ENCODE results near the gene SEMA5B.

The SEMA5B gene

GRCh38 chr3:123044981-123045763 lies 17.6 kb upstream of the SEMA5B start:
- H3K27me3 Mint-ChIP-seq, result peaks cover 7% of the 10 kb centered on the region
- no peak overlapping the region for H3K4me3 Mint-ChIP-seq
- H3K36me3 Mint-ChIP-seq (ENCODE audit: low read depth), result no peaks in the 10 kb centered on the region
- no peaks in the 10 kb centered on the region for H3K4me1 Mint-ChIP-seq
- no peaks in the 10 kb centered on the region for H3K9me3 Mint-ChIP-seq
- DNase-seq, result no peak
- H3K27ac Mint-ChIP-seq, result no peak overlapping the region
- no peak for ATAC-seq

- Mint-ChIP-seq H3K27ac (no peak overlapping the region), H3K4me1 (no peaks in the 10 kb centered on the region), H3K4me3 (no peak overlapping the region), H3K9me3 (no peaks in the 10 kb centered on the region), H3K27me3 (peaks cover 20% of the 10 kb centered on the region), H3K36me3 (ENCODE audit: low read depth) (no peaks in the 10 kb centered on the region)
- ATAC-seq, result no peak
- DNase-seq, result no peak
Observed at GRCh38 chr3:123042413-123042812, 14.8 kb upstream of the SEMA5B start.

GRCh38 chr3:123039178-123039577 lies 11.6 kb upstream of the SEMA5B start:
- H3K4me3 Mint-ChIP-seq, result no peak overlapping the region
- ATAC-seq (no peak), DNase-seq (no peak)
- H3K9me3 Mint-ChIP-seq, result no peaks in the 10 kb centered on the region
- H3K4me1 Mint-ChIP-seq, result no peaks in the 10 kb centered on the region
- H3K27ac Mint-ChIP-seq, result no peak overlapping the region
- peaks cover 31% of the 10 kb centered on the region for H3K27me3 Mint-ChIP-seq
- no peaks in the 10 kb centered on the region for H3K36me3 Mint-ChIP-seq (ENCODE audit: low read depth)

GRCh38 chr3:123038751-123039150 lies 11.2 kb upstream of the SEMA5B start:
- ATAC-seq (no peak), DNase-seq (no peak)
- Mint-ChIP-seq H3K4me1 (no peaks in the 10 kb centered on the region), H3K4me3 (no peak overlapping the region), H3K27ac (no peak overlapping the region), H3K36me3 (ENCODE audit: low read depth) (no peaks in the 10 kb centered on the region), H3K9me3 (no peaks in the 10 kb centered on the region), H3K27me3 (peaks cover 31% of the 10 kb centered on the region)

- H3K4me1 Mint-ChIP-seq, result no peaks in the 10 kb centered on the region
- ATAC-seq, result no peak
- no peaks in the 10 kb centered on the region for H3K36me3 Mint-ChIP-seq (ENCODE audit: low read depth)
- no peak overlapping the region for H3K27ac Mint-ChIP-seq
- DNase-seq, result no peak
- H3K9me3 Mint-ChIP-seq, result no peaks in the 10 kb centered on the region
- no peak overlapping the region for H3K4me3 Mint-ChIP-seq
- H3K27me3 Mint-ChIP-seq, result peaks cover 29% of the 10 kb centered on the region
Observed at GRCh38 chr3:123037015-123037375, 9.4 kb upstream of the SEMA5B start.

- DNase-seq, result no peak
- no peak for ATAC-seq
- Mint-ChIP-seq H3K27me3 (peaks cover 29% of the 10 kb centered on the region), H3K9me3 (no peaks in the 10 kb centered on the region), H3K4me3 (no peak overlapping the region), H3K36me3 (ENCODE audit: low read depth) (no peaks in the 10 kb centered on the region), H3K27ac (no peak overlapping the region), H3K4me1 (no peaks in the 10 kb centered on the region)
Observed at GRCh38 chr3:123036352-123037014, 8.9 kb upstream of the SEMA5B start.

GRCh38 chr3:123034996-123035395 lies 7.4 kb upstream of the SEMA5B start:
- Mint-ChIP-seq H3K9me3 (no peaks in the 10 kb centered on the region), H3K27me3 (peaks cover 28% of the 10 kb centered on the region), H3K4me3 (no peak overlapping the region), H3K4me1 (no peaks in the 10 kb centered on the region), H3K27ac (no peak overlapping the region), H3K36me3 (ENCODE audit: low read depth) (no peaks in the 10 kb centered on the region)
- no peak for ATAC-seq
- no peak for DNase-seq

- Mint-ChIP-seq H3K27ac (no peak overlapping the region), H3K36me3 (ENCODE audit: low read depth) (no peaks in the 10 kb centered on the region), H3K4me3 (no peak overlapping the region), H3K27me3 (peaks cover 32% of the 10 kb centered on the region), H3K4me1 (no peaks in the 10 kb centered on the region), H3K9me3 (no peaks in the 10 kb centered on the region)
- no peak for ATAC-seq
- no peak for DNase-seq
Observed at GRCh38 chr3:123034120-123034519, 6.6 kb upstream of the SEMA5B start.

- no peak for DNase-seq
- H3K27ac Mint-ChIP-seq, result no peak overlapping the region
Observed at GRCh38 chr3:123032057-123032456, 4.5 kb upstream of the SEMA5B start.

GRCh38 chr3:123031051-123031450 lies 3.5 kb upstream of the SEMA5B start:
- DNase-seq, result no peak
- Mint-ChIP-seq H3K9me3 (no peaks in the 10 kb centered on the region), H3K36me3 (ENCODE audit: low read depth) (no peaks in the 10 kb centered on the region), H3K4me3 (no peak overlapping the region), H3K27me3 (peaks cover 44% of the 10 kb centered on the region), H3K27ac (no peak overlapping the region), H3K4me1 (peaks cover 12% of the 10 kb centered on the region)
- ATAC-seq, result no peak

More at GRCh38 chr3:123032057-123032456, 4.5 kb upstream of the SEMA5B start:
- Mint-ChIP-seq H3K36me3 (ENCODE audit: low read depth) (no peaks in the 10 kb centered on the region), H3K4me3 (no peak overlapping the region), H3K27me3 (peaks cover 37% of the 10 kb centered on the region), H3K9me3 (no peaks in the 10 kb centered on the region), H3K4me1 (peaks cover 6% of the 10 kb centered on the region)
- ATAC-seq, result no peak

GRCh38 chr3:123028233-123028828 lies 768 bp upstream of the SEMA5B start:
- peaks cover 54% of the 10 kb centered on the region for H3K27me3 Mint-ChIP-seq
- no peaks in the 10 kb centered on the region for H3K9me3 Mint-ChIP-seq
- ATAC-seq (peak; percentile 30), DNase-seq (peak; percentile 12)
- no peak overlapping the region for H3K27ac Mint-ChIP-seq
- peaks cover 16% of the 10 kb centered on the region for H3K4me1 Mint-ChIP-seq
- peak overlapping the region; percentile 68 for H3K4me3 Mint-ChIP-seq
- no peaks in the 10 kb centered on the region for H3K36me3 Mint-ChIP-seq (ENCODE audit: low read depth)

GRCh38 chr3:123026565-123027291 lies 835 bp downstream of the SEMA5B start:
- peak; percentile 25 for ATAC-seq
- H3K27me3 Mint-ChIP-seq, result peaks cover 68% of the 10 kb centered on the region

GRCh38 chr3:123025642-123026521 lies 1.7 kb downstream of the SEMA5B start:
- ATAC-seq (no peak), DNase-seq (no peak)
- H3K27ac Mint-ChIP-seq, result no peak overlapping the region

More at GRCh38 chr3:123026565-123027291, 835 bp downstream of the SEMA5B start:
- peak overlapping the region; percentile 60 for H3K4me3 Mint-ChIP-seq
- H3K36me3 Mint-ChIP-seq (ENCODE audit: low read depth), result no peaks in the 10 kb centered on the region
- H3K27ac Mint-ChIP-seq, result no peak overlapping the region
- H3K4me1 Mint-ChIP-seq, result peaks cover 16% of the 10 kb centered on the region
- H3K9me3 Mint-ChIP-seq, result no peaks in the 10 kb centered on the region
- peak; percentile 13 for DNase-seq

GRCh38 chr3:123024056-123024455 lies 3.5 kb downstream of the SEMA5B start:
- Mint-ChIP-seq H3K27me3 (peaks cover 69% of the 10 kb centered on the region), H3K9me3 (no peaks in the 10 kb centered on the region), H3K27ac (no peak overlapping the region), H3K36me3 (ENCODE audit: low read depth) (no peaks in the 10 kb centered on the region), H3K4me3 (no peak overlapping the region), H3K4me1 (peaks cover 16% of the 10 kb centered on the region)
- no peak for ATAC-seq
- DNase-seq, result no peak

More at GRCh38 chr3:123025642-123026521, 1.7 kb downstream of the SEMA5B start:
- H3K27me3 Mint-ChIP-seq, result peaks cover 73% of the 10 kb centered on the region
- no peaks in the 10 kb centered on the region for H3K36me3 Mint-ChIP-seq (ENCODE audit: low read depth)
- H3K4me3 Mint-ChIP-seq, result peak overlapping the region; percentile 47
- peaks cover 16% of the 10 kb centered on the region for H3K4me1 Mint-ChIP-seq
- no peaks in the 10 kb centered on the region for H3K9me3 Mint-ChIP-seq
